ENCODE results near the gene WDR64.
"Not testable (repeated sequence)": the region's sequence is repeated elsewhere in the genome, so short reads cannot be mapped to it uniquely, and the experiment has no call there.

WDR64 gene

GRCh38 chr1:241696815-241697639, 44.9 kb downstream of the WDR64 start:
- H3K27ac ChIP-seq: no peak overlapping the region
- no peak for TF ChIP-seq CTCF (conservative IDR thresholded peaks at IDR 0.05)
- TF ChIP-seq ZFX (IDR thresholded peaks at IDR 0.05): no peak

- TF ChIP-seq CTCF (conservative IDR thresholded peaks at IDR 0.05) (no peak), ZFX (IDR thresholded peaks at IDR 0.05) (no peak)
- H3K27ac ChIP-seq: no peak overlapping the region
These were observed 45.5 kb downstream of the WDR64 start for GRCh38 chr1:241697640-241698018.

GRCh38 chr1:241698177-241698576, 46.1 kb downstream of the WDR64 start:
- no peak for TF ChIP-seq CTCF (conservative IDR thresholded peaks at IDR 0.05)
- no peak for TF ChIP-seq ZFX (IDR thresholded peaks at IDR 0.05)
- H3K27ac ChIP-seq: no peak overlapping the region

- TF ChIP-seq CTCF (conservative IDR thresholded peaks at IDR 0.05) (no peak), ZFX (IDR thresholded peaks at IDR 0.05) (no peak)
- H3K27ac ChIP-seq: no peak overlapping the region
These were observed 49.6 kb downstream of the WDR64 start for GRCh38 chr1:241701483-241702295.

GRCh38 chr1:241702442-241703373, 50.6 kb downstream of the WDR64 start:
- no peak for TF ChIP-seq CTCF (conservative IDR thresholded peaks at IDR 0.05)
- no peak for TF ChIP-seq ZFX (IDR thresholded peaks at IDR 0.05)
- H3K27ac ChIP-seq: no peak overlapping the region

GRCh38 chr1:241703739-241704138, 51.7 kb downstream of the WDR64 start:
- not testable (repeated sequence) for H3K27ac ChIP-seq

- no peak overlapping the region for H3K27ac ChIP-seq
- TF ChIP-seq ZFX (IDR thresholded peaks at IDR 0.05) (no peak), CTCF (conservative IDR thresholded peaks at IDR 0.05) (no peak)
These were observed 54.2 kb downstream of the WDR64 start for GRCh38 chr1:241706257-241706656.

All from C4-2B (cell line).